Pulmonary artery endothelial cell (primary cell): ENCODE data around the gene FYN. TPM values are rescaled to one million over a fixed set of nuclear protein-coding genes. Genes with fewer than 3 reads are reported as not detected.

Experiments used
- DNase-seq: peaks from one replicate; pipeline ENCODE4 v3.0.0-alpha.2; 2011; ENCODE audit warnings: low read depth, low spot score
- total RNA-seq: library from RNA; depleted of rRNA; stranded (reverse); fragments of >200 nt; gene quantifications from 2 replicates; pipeline ENCODE4 v1.2.3, GENCODE V29; 2014

FYN gene
- total RNA-seq, 1 donor from 2014 or later: 140 TPM

DNA sequence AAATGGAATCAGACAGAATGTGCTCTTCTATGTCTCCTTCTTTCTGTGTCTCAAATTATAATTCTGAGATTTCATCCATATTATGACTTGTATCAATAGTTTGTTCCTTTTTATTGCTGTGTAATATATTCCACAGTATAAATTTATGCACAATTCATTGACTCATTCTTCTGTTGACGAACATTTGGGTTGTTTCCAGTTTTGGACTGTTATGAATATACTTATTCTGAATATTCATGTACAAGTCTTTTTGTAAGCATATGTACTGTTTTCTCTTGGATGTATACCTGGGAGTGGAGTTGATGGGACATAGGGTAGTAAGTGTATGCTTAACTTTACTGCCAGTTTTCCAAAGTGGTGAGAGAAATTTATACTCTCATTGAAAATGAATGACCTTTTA is 239.4 kb downstream of the FYN start:
- DNase-seq: no peak

DNA sequence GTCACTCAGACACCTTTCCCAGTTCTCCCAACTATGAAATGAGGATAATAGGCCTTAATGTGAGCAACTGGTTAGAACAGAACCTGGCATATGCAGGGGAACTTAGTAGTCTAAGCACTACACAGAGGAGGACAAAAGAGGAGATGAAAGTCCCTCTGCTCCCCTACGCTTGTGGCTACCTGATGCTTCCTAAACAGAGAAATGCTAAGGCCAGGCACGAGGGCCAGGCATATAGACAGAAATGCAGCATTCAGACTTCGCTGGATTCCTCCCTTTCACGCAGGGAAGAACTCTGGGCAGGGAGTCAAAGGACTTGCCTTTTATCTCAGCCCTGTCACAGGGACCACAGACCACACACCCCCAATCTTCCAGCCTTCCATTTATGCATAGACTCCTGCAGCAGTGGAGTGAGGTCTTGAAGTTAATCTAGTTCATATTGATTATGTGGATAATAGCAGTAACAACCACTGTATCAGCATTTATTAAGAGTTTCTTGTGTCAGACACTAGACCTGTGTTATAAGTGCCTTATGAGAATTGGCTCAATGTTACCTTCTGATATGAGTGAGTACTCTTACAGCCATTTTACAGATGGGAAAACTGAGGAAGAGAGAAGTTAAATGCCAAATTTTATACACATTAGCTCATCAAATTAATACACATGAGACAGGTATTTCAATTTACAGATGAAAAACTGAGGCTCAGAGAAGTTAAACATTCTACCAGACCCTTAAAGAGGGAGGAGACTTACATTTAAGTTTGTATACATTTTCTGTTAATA is 240.6 kb downstream of the FYN start:
- no peak for DNase-seq

DNA sequence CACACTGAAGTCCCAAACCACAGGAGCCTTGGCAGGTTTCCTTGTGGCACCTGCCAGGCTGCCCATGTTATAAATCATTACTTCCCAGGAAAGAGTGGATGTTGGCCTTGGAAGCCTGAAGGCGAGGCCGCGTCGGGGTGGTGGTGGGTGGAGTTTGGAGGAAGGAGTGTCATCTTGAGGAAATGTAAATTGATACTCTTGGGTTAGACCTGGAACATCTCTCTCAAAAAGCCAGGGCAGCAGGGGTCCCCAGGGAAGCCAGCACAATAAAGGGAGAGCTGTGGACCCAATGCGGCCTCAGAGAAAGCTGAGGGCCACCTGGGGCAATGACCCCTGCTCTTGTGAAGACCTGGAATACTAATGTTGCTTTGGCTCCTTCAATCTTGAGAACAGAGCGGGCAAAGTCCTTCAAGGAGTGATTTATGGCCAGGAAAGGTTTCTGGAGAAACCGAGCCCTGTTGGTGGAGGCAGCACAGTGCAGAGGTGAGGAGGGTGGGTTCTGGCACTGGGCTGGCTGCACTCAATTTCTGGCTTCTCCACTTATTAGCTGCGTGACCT is 241.3 kb downstream of the FYN start:
- no peak for DNase-seq

DNA sequence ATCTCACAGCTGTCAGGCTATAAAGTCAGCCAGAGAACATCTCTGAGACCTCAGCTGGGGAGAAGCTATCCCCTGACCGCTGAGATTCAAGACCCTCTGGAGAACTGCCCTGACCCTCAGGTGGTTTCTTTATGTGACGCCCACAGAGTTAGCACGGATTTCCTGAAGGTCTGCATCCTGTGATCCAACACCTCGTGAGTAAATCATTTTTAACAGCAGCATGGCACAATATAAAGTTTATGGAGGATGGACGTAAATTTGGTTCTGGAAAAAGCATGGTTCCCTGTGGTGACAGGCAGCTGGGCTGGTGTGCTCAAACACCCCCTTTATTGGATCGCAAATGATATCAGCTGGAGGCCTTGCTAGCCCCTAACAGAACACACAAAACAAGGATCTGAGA is 242.2 kb downstream of the FYN start:
- no peak for DNase-seq

DNA sequence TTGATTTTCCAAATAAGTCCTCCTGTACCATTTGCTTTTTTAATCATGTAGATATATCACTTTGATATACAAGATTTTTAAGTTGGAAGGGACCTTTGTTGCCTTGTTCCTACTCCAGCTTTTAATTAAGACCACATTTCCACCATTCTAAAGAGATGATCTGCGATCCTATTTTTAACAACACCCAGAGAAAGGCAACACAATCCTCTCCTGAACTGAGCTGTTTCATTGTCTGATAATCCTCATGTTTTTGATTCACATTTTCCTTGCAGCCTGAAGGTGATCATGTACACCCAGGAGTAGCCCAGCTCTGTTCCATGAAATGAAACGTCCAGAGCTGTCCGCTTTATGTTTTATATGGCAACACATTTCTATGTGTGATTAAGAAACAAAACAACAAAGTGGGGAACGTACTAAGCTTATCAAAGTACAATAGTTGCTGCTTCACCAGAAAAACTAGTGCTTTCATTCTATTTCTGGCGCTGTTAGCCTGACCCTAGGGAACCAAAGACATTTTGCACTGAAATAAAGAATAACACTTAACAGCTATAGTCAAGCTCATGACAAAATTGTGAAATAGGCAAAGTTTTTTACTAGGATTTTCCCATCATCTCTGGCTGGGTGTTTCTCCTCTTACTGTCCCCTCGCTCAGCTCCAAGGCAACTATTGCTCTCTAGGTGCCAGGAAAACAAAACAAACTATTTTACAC is 245.0 kb downstream of the FYN start:
- DNase-seq: no peak

DNA sequence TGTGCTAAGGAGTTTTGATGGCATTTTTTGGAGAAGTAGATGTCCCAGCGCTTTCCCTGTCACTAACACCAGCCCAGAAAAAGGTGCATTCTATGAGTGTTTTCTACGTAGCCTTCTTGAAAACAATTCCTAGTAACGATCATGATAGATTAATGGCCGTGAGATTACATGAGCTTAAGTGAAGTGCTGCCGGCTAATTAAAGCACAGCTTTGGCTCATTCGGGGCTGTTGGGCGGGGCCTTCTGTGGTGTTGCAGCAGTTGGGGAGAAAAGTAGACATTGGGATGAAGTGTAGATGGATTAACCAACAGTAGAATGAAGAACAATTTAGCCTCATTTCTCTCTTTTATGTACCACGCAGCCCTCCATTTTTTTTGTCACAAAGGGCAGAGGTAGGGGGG is 246.8 kb downstream of the FYN start:
- DNase-seq: no peak

DNA sequence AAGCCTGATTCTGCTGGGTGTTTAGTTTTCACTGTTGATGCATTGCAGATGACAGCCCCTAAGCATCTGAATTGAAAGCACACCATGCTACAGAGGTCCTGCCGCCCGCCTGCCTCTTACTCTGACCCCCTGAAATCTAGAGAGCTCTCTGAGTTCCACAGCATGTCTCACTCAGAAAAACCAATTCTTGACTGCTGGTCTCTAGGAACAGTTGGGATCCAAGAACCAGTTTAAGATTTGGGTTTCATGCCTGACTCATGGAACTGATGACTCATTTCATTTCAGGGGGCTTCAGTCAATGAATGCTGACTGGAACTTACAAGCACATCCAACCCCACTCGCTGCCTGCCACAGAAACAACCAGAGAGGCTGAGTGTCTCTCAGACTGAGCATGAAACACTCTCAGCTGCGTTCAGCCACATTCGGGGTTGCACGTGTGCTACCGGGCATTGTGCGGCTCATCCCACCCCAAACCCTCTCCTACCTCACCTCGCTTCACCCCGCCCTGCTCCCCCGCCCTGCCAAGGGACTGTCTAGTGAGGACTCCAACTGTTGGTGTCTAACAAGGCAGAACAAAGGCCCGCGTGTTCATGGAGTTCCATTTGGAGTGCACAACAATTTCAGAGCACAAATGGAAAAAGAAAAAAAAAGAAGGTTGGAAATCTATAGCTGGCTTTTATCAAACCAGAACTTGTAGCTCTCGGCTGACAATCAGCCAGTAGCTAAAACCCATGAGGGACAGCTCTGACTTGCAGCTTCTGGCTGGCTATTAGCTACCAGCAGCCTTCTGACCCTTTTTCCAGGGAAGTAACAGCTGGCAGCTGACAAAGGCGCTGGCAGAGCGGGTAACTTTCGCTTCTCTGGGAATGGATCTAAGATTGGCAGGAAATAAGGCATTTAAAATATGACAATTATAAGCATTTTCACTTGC is 247.5 kb downstream of the FYN start:
- no peak for DNase-seq

DNA sequence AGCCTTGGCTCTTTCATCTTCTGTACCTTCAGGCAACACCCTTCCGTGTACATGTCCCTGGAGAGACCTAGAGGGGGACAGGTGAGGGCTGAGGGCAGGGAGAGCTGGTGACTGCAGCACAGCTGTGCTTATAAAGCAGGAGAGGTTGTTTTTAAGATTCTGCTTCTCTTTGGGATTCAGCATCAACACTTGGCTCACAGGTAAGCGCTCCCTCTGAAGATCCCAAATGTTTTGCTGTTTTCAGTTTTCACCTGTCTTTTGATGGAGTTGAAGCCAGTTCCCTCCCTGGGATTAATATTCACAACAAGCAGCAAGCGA is 248.2 kb downstream of the FYN start:
- no peak for DNase-seq

DNA sequence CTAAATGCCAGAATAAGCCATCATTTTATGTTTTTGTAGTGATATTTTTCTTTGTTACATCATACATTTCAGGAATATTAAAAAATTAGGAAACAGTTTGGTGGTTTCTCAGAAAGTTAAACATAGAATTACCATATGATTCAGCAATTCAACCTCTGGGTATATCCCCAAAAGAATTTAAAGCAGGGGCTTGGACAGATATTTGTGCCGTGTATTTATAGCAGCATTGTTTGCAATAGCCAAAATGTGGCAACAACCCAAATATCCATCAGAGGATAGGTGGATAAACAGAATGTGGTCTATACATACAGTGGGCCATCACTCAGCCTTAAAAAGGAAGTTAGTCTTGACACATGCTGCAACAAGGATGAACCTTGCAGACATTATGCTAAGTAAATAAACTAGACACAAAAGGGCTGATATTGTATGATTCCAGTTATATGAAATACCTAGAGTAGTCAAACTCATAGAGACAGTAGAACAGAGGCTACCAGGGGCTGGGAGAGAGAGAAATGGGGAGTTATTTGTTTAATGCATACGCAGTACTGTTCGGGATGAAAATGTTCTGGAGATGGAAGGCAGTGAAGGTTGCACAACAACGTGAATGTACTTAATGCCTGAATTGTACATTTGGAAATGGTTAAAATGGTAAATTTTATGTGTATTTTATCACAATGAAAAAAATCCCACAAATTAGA is 248.7 kb downstream of the FYN start:
- DNase-seq: no peak

DNA sequence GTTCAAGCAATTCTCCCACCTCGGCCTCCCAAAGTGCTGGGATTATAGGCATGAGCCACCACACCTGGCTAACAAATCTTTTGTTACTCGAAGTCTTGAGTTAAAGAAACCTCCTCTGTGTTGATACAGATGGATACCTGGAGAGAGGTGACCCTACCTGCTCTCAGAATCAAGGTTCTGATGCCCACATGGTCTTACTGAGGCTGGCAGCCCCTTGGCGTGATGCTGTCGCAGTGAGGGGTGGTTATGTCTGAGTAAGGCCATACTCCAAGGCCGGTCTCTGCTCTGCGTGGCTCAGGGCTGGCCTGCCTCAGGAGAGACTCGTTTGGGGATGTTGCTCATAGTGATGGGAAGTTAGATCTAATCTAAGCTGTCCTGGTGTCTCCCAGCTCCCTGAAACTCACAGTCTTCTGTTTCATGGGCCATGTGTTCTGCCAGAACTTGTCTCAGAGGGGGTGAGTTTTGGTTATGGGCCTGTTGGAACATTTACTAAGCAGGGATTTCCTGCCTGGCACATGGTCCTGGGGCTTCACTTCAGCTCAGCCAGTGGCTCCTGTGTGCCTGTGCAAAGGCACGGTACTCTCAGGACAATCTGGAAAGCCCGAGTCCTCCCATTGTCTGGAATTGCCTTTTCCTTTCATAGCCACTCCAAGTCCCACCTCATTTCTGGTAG is 250.1 kb downstream of the FYN start:
- no peak for DNase-seq

DNA sequence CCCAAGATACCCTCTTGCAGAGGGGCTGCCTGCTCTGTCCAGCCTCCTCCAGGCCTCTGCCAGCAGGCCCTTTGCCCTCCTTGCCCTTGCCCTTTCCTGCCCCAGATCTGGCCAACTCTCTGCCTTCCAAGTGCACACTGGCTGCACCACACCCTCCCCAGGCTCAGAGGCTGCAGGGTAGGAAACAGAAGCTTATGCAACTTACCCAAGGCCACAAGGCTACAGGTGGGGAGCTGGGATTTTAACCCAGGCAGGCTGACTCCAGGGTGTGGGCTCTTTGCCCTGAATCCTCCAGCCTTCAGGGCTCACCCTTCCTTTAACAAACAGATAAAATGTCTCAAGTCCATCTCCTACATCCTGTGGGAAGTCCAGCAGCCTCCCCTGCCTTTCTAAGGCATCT is 253.1 kb downstream of the FYN start:
- no peak for DNase-seq

DNA sequence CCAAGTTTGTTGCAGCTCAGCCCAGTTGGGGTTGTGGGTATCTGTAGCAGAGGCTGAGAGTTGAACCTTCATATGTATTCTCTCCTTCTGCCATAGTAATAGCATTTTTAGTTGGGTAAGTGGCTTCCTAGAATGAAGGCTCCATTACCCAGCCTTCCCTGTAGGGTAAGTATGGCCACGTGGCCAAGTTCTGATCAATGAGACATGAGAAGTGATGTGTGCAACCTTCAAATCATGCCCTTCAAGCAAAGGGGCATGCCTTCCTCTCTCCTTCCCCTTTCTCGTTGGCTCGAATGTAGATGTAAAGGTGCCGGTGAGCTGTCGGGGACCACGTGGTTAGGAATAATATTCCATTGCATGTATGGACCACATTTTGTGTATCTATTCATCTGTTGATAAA is 254.8 kb downstream of the FYN start:
- DNase-seq: no peak

DNA sequence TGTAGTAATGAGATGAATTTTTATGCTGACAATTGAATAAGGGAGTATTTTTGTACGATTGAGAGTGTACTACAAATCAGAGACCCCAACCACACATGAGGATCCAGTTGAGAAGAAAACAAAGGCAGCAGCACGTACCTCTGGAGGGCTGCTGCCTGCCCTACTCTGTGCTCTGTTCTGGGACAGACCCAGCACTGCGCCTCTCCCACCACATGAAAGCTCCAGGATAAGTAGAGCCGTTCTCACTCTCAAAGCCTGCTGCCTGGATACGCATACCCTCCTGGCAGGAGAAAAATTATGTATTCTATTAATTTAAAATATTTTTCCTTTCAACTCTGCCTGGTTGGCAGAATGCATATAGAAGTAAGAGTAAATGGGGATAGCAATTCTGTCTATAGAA is 256.1 kb downstream of the FYN start:
- no peak for DNase-seq

DNA sequence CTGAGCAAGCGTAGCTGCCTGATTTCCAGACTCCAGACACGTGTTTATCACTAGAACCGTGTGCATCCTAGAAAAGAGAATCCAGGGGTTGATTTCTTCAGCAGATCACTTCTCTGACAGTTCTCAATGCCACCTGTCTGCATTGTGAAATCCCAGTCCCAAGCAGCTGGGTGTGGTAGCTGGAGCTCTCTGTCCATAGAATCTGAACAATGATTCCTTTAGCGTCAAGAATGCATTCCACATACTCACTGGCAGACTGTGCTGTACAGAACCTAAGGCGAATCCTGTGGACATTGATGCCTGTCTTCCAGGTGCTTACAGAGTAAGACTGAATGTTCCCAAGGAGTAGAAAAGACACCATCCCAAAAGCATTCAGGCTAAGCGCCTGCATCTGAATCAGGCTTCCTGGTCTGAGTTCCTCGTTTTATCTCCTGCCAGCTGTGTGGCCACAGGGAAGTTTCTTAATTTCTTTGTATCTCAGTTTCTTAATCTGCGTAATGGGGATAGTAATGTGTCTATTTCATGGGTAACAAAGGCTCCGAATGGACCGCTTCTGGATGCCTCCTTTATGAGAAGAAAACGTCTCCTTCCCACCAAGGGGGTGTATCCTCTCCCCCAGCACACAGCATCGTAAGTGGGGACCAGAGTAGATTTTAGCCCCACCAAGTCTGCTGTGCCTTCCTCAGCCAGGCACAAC is 257.2 kb downstream of the FYN start:
- no peak for DNase-seq

DNA sequence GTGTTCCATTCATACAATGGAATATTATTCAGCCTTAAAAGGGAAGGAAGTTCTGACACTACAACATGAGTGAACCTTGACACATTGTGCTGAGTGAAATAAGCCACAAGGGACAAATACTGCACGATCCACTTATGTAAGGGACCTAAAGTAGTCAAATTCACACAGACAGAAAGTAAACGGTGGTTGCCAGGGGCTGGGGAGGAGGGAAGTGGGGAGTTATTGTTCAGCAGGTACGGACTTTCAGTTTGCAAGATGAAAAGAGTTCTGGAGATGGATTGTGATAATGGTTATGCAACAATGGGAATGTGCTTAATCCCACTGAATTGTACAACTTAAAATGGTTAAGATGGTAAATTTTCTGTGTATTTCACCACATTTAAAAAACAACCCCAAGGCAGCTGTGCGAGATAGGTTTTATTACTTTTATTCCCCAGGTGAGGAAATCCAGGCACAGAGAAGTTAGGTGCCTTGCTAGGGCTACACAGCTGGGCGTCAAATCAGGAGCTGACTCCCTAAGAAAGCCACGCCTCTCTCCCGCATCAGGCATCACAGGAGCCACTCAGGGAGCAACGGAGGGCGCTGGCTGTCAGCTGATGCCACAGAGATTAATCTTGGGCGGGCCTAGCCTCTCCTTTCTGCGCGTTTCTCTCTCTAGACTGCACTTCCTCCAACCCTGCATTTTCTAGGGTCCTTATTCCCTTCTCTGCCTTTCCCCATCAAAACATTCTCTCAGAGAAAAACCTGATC is 258.2 kb downstream of the FYN start:
- no peak for DNase-seq

DNA sequence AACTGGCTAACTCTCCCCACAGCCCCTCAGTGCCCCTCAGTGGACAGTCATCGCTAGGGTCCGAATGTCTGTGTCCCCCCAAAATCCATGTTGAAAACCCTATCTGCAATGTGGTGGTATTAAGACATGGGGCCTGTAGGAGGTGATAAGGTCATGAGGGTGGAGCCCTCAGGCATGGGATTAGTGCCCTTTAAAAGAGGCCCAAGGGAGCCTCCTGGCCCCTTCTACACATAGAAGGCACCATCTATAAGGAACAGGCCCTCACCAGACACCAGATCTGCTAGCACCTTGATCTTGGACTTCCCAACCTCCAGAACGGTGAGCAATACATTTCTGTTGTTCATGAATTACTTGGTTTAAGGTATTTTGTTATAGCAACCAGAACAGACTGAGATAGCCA is 260.9 kb downstream of the FYN start:
- no peak for DNase-seq

DNA sequence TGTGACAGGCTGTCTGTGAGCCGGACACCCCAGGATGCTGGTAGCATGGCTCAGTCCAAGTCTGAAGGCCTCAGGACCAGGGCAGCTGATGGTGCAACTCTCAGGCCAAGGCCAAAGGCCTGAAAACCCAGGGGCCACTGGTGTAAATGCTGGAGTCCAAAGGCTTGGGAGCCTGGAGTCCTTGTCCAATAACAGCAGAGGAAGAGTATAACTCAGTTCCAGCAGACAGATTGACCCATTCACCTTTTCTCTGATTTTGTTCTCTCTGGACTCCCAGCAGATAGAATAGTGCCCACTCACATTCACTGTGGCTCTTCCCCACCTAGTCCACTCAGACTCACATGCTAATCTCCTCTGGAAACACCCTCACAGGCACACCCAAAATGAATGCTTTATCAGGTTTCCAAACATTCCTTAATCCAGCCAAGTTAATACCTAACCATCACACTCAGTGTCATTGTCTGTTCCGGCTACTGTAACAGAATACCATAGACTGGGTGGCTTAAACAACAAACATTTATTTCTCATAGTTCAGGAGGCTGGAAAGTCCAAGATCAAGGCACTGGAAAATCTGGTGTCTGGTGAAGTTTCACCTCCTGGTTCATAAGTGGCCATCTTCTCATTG is 262.6 kb downstream of the FYN start:
- no peak for DNase-seq
